Measurements from ENCODE around the gene AKNA. TPM values are rescaled to one million over a fixed set of nuclear protein-coding genes. Genes with fewer than 3 reads are reported as not detected.
A peak's percentile ranks its signal among the peaks of the same experiment; 100 is the strongest.

The AKNA gene
- polyA plus RNA-seq, 3 donors: 3.3 to 147 (median 7.3) TPM

DNA sequence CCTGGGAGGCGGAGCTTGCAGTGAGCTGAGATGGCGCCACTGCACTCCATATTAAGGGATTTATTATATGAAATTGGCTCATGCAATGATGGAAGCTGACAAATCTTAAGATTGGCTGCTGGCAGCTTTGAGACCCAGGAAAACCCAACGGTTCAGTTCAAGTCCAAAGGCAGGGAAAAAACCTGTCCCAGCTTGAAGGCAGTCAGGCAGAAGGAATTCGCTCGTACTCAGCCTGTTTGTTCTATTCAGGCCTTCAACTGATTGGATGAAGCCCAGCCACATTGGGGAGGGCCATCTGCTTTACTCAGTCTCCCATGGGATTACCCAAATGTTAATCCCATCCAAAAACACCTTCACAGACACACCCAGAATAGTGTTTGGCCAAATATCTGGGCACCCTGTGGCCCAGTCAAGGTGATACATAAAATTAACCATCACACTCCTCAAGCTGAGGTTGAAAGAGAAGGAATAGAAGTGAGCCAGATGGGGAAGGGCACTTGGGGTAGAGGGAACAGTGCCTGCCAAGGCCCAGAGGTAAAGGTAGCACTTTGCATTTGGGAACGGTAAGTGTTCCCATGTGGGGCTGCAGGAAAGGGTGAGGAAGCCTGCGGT is 73.4 kb downstream of the AKNA start:
- H3K4me3 Mint-ChIP-seq: no peak overlapping the region
- no peak overlapping the region for H3K4me2 ChIP-seq (replicated peaks; ENCODE audit: extremely low read depth, low read length, poor library complexity, severe bottlenecking)
- TF ChIP-seq, protein P1, sequence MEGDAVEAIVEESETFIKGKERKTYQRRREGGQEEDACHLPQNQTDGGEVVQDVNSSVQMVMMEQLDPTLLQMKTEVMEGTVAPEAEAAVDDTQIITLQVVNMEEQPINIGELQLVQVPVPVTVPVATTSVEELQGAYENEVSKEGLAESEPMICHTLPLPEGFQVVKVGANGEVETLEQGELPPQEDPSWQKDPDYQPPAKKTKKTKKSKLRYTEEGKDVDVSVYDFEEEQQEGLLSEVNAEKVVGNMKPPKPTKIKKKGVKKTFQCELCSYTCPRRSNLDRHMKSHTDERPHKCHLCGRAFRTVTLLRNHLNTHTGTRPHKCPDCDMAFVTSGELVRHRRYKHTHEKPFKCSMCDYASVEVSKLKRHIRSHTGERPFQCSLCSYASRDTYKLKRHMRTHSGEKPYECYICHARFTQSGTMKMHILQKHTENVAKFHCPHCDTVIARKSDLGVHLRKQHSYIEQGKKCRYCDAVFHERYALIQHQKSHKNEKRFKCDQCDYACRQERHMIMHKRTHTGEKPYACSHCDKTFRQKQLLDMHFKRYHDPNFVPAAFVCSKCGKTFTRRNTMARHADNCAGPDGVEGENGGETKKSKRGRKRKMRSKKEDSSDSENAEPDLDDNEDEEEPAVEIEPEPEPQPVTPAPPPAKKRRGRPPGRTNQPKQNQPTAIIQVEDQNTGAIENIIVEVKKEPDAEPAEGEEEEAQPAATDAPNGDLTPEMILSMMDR (IDR thresholded peaks at IDR 0.05): no peak
- H3K4me1 Mint-ChIP-seq: peaks cover 30% of the 10 kb centered on the region
- intact Hi-C loops (cut with micrococcal nuclease): no loop called here
- H3K79me2 ChIP-seq (ENCODE audit: insufficient read depth, low read length): no peaks in the 10 kb centered on the region
- 79% methylated on average over 6 of the region's 7 CpGs for WGBS (ENCODE audit: insufficient coverage)
- no peak overlapping the region for H3K9ac ChIP-seq (ENCODE audit: insufficient read depth, low read length, poor library complexity, severe bottlenecking)
- peaks cover 0 to 2% (median 2%) of the 10 kb centered on the region in 3 donors for H3K27me3 Mint-ChIP-seq (ENCODE audit: low read depth in 3 of 3)
- H3K27ac ChIP-seq (ENCODE audit: low read depth in 1 of 2, low read length in 2 of 2): no peak overlapping the region
- H3K36me3 Mint-ChIP-seq: no peaks in the 10 kb centered on the region
- no peak overlapping the region for H2AFZ ChIP-seq (ENCODE audit: insufficient read depth, low read depth, low read length, poor library complexity, severe bottlenecking)
- peak in 1 of 3 donors; percentile 1 for DNase-seq
- H3K9me3 Mint-ChIP-seq: peaks cover 0 to 6% (median 0%) of the 10 kb centered on the region in 7 donors
- no peaks in the 10 kb centered on the region for H3K36me3 ChIP-seq (replicated peaks in 1 of 2; ENCODE audit: control insufficient read depth in 1 of 2, insufficient read depth in 2 of 2, low read length in 2 of 2)
- H3K4me3 ChIP-seq (replicated peaks in 1 of 3; ENCODE audit: low read depth in 2 of 3, low read length in 3 of 3): no peak overlapping the region
- no peaks in the 10 kb centered on the region for H3K9me3 ChIP-seq (replicated peaks in 1 of 2; ENCODE audit: control insufficient read depth in 1 of 2, insufficient read depth in 1 of 2, low read length in 2 of 2)
- H3K4me1 ChIP-seq (ENCODE audit: control insufficient read depth in 1 of 2, insufficient read depth in 2 of 2, low read length in 2 of 2): peaks cover 36% of the 10 kb centered on the region in 2 donors
- H3K27ac Mint-ChIP-seq: no peak overlapping the region
- H3K27me3 ChIP-seq (ENCODE audit: control insufficient read depth in 2 of 2, insufficient read depth in 2 of 2, low read length in 2 of 2): no peaks in the 10 kb centered on the region
- H4K20me1 ChIP-seq (ENCODE audit: insufficient read depth, low read length): no peaks in the 10 kb centered on the region

DNA sequence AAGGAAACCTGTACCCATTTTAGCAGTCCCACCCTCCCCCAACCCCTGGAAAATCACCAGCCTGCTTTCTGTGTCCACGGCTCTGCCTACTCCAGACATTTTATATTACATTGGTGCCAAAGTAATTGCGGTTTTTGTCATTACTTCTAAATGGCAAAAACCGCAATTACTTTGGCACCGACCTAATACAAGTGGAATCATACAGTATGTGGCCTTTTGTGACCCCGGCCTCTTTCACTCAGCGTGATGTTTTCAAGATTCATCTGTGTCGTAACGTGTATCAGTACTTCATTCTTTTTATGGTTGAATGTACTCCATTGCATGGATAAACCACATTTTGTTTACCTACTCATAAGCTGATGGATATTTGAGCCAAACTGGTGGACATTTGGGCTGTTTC is 74.6 kb downstream of the AKNA start:
- H3K9ac ChIP-seq (ENCODE audit: insufficient read depth, low read length, poor library complexity, severe bottlenecking): no peak overlapping the region
- no peak for DNase-seq
- intact Hi-C loops (cut with micrococcal nuclease): no loop called here
- Mint-ChIP-seq H3K9me3 (peaks cover 0 to 6% (median 0%) of the 10 kb centered on the region in 7 donors), H3K27me3 (ENCODE audit: low read depth in 3 of 3) (peaks cover 0 to 2% (median 1%) of the 10 kb centered on the region in 3 donors), H3K27ac (no peak overlapping the region), H3K4me3 (no peak overlapping the region), H3K36me3 (no peaks in the 10 kb centered on the region), H3K4me1 (peaks cover 25% of the 10 kb centered on the region)
- H3K27me3 ChIP-seq (ENCODE audit: control insufficient read depth in 2 of 2, insufficient read depth in 2 of 2, low read length in 2 of 2): no peaks in the 10 kb centered on the region
- no peaks in the 10 kb centered on the region for H3K79me2 ChIP-seq (ENCODE audit: insufficient read depth, low read length)
- no peaks in the 10 kb centered on the region for H3K9me3 ChIP-seq (replicated peaks in 1 of 2; ENCODE audit: control insufficient read depth in 1 of 2, insufficient read depth in 1 of 2, low read length in 2 of 2)
- peaks cover 30 to 32% of the 10 kb centered on the region in 2 donors for H3K4me1 ChIP-seq (ENCODE audit: control insufficient read depth in 1 of 2, insufficient read depth in 2 of 2, low read length in 2 of 2)
- no peak overlapping the region for H2AFZ ChIP-seq (ENCODE audit: insufficient read depth, low read depth, low read length, poor library complexity, severe bottlenecking)
- no peaks in the 10 kb centered on the region for H4K20me1 ChIP-seq (ENCODE audit: insufficient read depth, low read length)
- no peaks in the 10 kb centered on the region for H3K36me3 ChIP-seq (replicated peaks in 1 of 2; ENCODE audit: control insufficient read depth in 1 of 2, insufficient read depth in 2 of 2, low read length in 2 of 2)
- TF ChIP-seq, protein P1 (IDR thresholded peaks at IDR 0.05): no peak
- H3K27ac ChIP-seq (ENCODE audit: low read depth in 1 of 2, low read length in 2 of 2): no peak overlapping the region
- 100% methylated on average over 4 of the region's 8 CpGs for WGBS (ENCODE audit: insufficient coverage)
- H3K4me3 ChIP-seq (replicated peaks in 1 of 3; ENCODE audit: low read depth in 2 of 3, low read length in 3 of 3): no peak overlapping the region
- no peak overlapping the region for H3K4me2 ChIP-seq (replicated peaks; ENCODE audit: extremely low read depth, low read length, poor library complexity, severe bottlenecking)
